Muscle of back (tissue), 11 donors: Measurements from ENCODE around the gene NUP210L. TPM values are rescaled to one million over a fixed set of nuclear protein-coding genes. Genes with fewer than 3 reads are reported as not detected.

Source experiments
- DNase-seq, 3 donors: peaks; one replicate each; pipeline versions ENCODE4 v3.0.0 to v3.0.0-alpha.2; 2013
- polyA plus RNA-seq, 10 donors: library from polyadenylated mRNA; unstranded; fragments of 120-200 nt; gene quantifications; one replicate each; pipeline ENCODE4 v1.2.1, GENCODE V29; 2013; ENCODE audit not compliant: insufficient read length in 10 of 10

The NUP210L gene
- polyA plus RNA-seq, 10 donors, result 0.07 to 0.18 (median 0.09) TPM; not detected in 4

- peak; percentile 96 to 98 (median 98) for DNase-seq
Observed at GRCh38 chr1:153967107-153967999, 187.5 kb downstream of the NUP210L start, which contains the start of gene CREB3L4. Gene CREB3L4, plus strand, starts transcription at chr1:153967902. Its CDS starts 624 bp downstream, at chr1:153968526.

- DNase-seq, result no peak
Observed at GRCh38 chr1:153963850-153964331, 191.0 kb downstream of the NUP210L start.

GRCh38 chr1:153963030-153963849 is 191.6 kb downstream of the NUP210L start, which contains the start of gene SLC39A1:
Gene SLC39A1, minus strand, starts transcription at chr1:153963537. Its CDS starts 822 bp downstream, at chr1:153962715.
- peak; percentile 98 to 99 (median 98) for DNase-seq

- peak in 1 of 3 donors; percentile 46 for DNase-seq
Observed at GRCh38 chr1:153962088-153963029, 192.5 kb downstream of the NUP210L start.

- DNase-seq, result no peak
Observed at GRCh38 chr1:153961421-153961820, 193.5 kb downstream of the NUP210L start.

GRCh38 chr1:153960206-153960605 is 194.7 kb downstream of the NUP210L start:
- DNase-seq, result no peak

GRCh38 chr1:153959454-153959853 is 195.4 kb downstream of the NUP210L start:
- DNase-seq, result no peak

GRCh38 chr1:153958961-153959260 is 196.0 kb downstream of the NUP210L start:
- DNase-seq, result no peak

GRCh38 chr1:153958111-153958960 is 196.5 kb downstream of the NUP210L start, which contains the start of gene CRTC2:
Gene CRTC2, minus strand, starts transcription at chr1:153958612. Its CDS starts 115 bp downstream, at chr1:153958497.
- peak; percentile 98 to 99 (median 98) for DNase-seq

GRCh38 chr1:153957744-153958110 is 197.1 kb downstream of the NUP210L start:
- no peak for DNase-seq

GRCh38 chr1:153956997-153957715 is 197.7 kb downstream of the NUP210L start:
- DNase-seq, result no peak

GRCh38 chr1:153954826-153955225 is 200.0 kb downstream of the NUP210L start:
- DNase-seq, result no peak

GRCh38 chr1:153953859-153954365 is 201.0 kb downstream of the NUP210L start:
- DNase-seq, result no peak

GRCh38 chr1:153951801-153952200 is 203.1 kb downstream of the NUP210L start:
- DNase-seq, result no peak

GRCh38 chr1:153951183-153951582 is 203.7 kb downstream of the NUP210L start:
- no peak for DNase-seq

- DNase-seq, result peak; percentile 68 to 93 (median 87)
Observed at GRCh38 chr1:153946622-153947241, 208.1 kb downstream of the NUP210L start, which contains the start of gene DENND4B. Gene DENND4B, minus strand, starts transcription at chr1:153946718. Its CDS starts 2,344 bp downstream, at chr1:153944374.

- DNase-seq, result peak; percentile 48 to 90 (median 72)
Observed at GRCh38 chr1:153945795-153946621, 208.9 kb downstream of the NUP210L start.
